ENCODE data around the gene CROT.

DNA sequence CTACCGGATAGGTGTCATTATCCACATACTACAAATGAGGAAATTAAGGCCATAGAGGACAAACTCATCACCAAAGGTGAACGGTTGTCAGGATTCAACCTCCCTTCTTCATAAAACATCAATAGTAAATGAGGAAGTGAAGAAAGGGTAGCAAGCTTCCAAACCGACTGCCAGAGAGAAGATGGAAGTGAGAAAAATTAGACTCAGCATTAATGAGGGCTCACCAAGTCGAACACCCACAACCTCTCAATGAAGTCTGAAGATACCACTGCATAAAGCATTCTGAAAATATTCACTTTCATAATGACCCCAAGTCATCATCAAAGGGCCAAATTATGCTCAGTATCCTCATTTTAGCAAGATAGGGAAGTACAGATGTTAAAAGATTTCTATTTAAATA lies 100.4 kb downstream of the CROT start:
- no peak for TF ChIP-seq POLR2AphosphoS2 (conservative IDR thresholded peaks at IDR 0.05; ENCODE audit: low read length)
- TF ChIP-seq, protein P1, sequence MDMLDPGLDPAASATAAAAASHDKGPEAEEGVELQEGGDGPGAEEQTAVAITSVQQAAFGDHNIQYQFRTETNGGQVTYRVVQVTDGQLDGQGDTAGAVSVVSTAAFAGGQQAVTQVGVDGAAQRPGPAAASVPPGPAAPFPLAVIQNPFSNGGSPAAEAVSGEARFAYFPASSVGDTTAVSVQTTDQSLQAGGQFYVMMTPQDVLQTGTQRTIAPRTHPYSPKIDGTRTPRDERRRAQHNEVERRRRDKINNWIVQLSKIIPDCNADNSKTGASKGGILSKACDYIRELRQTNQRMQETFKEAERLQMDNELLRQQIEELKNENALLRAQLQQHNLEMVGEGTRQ (IDR thresholded peaks at IDR 0.05), result no peak
- TF ChIP-seq, protein P2, sequence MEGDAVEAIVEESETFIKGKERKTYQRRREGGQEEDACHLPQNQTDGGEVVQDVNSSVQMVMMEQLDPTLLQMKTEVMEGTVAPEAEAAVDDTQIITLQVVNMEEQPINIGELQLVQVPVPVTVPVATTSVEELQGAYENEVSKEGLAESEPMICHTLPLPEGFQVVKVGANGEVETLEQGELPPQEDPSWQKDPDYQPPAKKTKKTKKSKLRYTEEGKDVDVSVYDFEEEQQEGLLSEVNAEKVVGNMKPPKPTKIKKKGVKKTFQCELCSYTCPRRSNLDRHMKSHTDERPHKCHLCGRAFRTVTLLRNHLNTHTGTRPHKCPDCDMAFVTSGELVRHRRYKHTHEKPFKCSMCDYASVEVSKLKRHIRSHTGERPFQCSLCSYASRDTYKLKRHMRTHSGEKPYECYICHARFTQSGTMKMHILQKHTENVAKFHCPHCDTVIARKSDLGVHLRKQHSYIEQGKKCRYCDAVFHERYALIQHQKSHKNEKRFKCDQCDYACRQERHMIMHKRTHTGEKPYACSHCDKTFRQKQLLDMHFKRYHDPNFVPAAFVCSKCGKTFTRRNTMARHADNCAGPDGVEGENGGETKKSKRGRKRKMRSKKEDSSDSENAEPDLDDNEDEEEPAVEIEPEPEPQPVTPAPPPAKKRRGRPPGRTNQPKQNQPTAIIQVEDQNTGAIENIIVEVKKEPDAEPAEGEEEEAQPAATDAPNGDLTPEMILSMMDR (IDR thresholded peaks at IDR 0.05), result no peak
- TF ChIP-seq MYC (IDR thresholded peaks at IDR 0.05; ENCODE audit: borderline replicate concordance, low read length), result no peak
- TF ChIP-seq RFX5 (IDR thresholded peaks at IDR 0.05), result no peak
- TF ChIP-seq PHF8 (IDR thresholded peaks at IDR 0.05; ENCODE audit: borderline replicate concordance, low read depth), result no peak
- TF ChIP-seq POLR2A (IDR thresholded peaks at IDR 0.05; ENCODE audit: low read length), result no peak
- no peak for TF ChIP-seq EP300 (IDR thresholded peaks at IDR 0.05)
- TF ChIP-seq SMC3 (IDR thresholded peaks at IDR 0.05), result no peak
- TF ChIP-seq NFE2L2 (conservative IDR thresholded peaks at IDR 0.05; ENCODE audit: low read length), result no peak
- no peak for TF ChIP-seq TP53 (CRISPR knock-in tag; IDR thresholded peaks at IDR 0.05)
- TF ChIP-seq, protein P3, sequence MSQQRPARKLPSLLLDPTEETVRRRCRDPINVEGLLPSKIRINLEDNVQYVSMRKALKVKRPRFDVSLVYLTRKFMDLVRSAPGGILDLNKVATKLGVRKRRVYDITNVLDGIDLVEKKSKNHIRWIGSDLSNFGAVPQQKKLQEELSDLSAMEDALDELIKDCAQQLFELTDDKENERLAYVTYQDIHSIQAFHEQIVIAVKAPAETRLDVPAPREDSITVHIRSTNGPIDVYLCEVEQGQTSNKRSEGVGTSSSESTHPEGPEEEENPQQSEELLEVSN (IDR thresholded peaks at IDR 0.05; ENCODE audit: borderline replicate concordance, low read depth), result no peak
